Limb (tissue), 2 donors: Measurements from ENCODE around the gene SLC9B1.
"Not testable (repeated sequence)": the region's sequence is repeated elsewhere in the genome, so short reads cannot be mapped to it uniquely, and the experiment has no call there.

Experiments used
- DNase-seq, 2 donors: peaks; one replicate each; pipeline ENCODE4 v3.0.0-alpha.2; 2016; ENCODE audit errors: extremely low spot score in 2 of 2

The SLC9B1 gene

GRCh38 chr4:103012060-103012459, 7.4 kb downstream of the SLC9B1 start:
- peak in 1 of 2 donors; percentile 13 for DNase-seq

GRCh38 chr4:103011378-103012025, 8.0 kb downstream of the SLC9B1 start:
- DNase-seq: peak in 1 of 2 donors; percentile 29

- DNase-seq: no peak
These were observed 8.7 kb downstream of the SLC9B1 start for GRCh38 chr4:103010804-103011203.

- peak in 1 of 2 donors; percentile 72 for DNase-seq
These were observed 10.4 kb downstream of the SLC9B1 start for GRCh38 chr4:103008875-103009729.

GRCh38 chr4:103002551-103002950, 17.0 kb downstream of the SLC9B1 start:
- peak in 1 of 2 donors; percentile 8 for DNase-seq

- DNase-seq: no peak
These were observed 24.7 kb downstream of the SLC9B1 start for GRCh38 chr4:102994803-102995202.

GRCh38 chr4:102993985-102994384, 25.5 kb downstream of the SLC9B1 start:
- DNase-seq: not testable (repeated sequence)

- no peak for DNase-seq
These were observed 31.0 kb downstream of the SLC9B1 start for GRCh38 chr4:102988429-102989020.

GRCh38 chr4:102981005-102981404, 38.5 kb downstream of the SLC9B1 start:
- no peak for DNase-seq

GRCh38 chr4:102961813-102962212, 57.7 kb downstream of the SLC9B1 start:
- not testable (repeated sequence) for DNase-seq

- DNase-seq: no peak
These were observed 60.0 kb downstream of the SLC9B1 start for GRCh38 chr4:102959496-102959895.

GRCh38 chr4:102945066-102945465, 74.4 kb downstream of the SLC9B1 start:
- DNase-seq: peak in 1 of 2 donors; percentile 10

- DNase-seq: not testable (repeated sequence)
These were observed 81.4 kb downstream of the SLC9B1 start for GRCh38 chr4:102938063-102938462.

- DNase-seq: no peak
These were observed 83.8 kb downstream of the SLC9B1 start for GRCh38 chr4:102935716-102936115.

- not testable (repeated sequence) for DNase-seq
These were observed 99.8 kb downstream of the SLC9B1 start for GRCh38 chr4:102919697-102920096.

- DNase-seq: no peak
These were observed 100.6 kb downstream of the SLC9B1 start for GRCh38 chr4:102918859-102919258.

- no peak for DNase-seq
These were observed 117.7 kb downstream of the SLC9B1 start for GRCh38 chr4:102901804-102902203.

- not testable (repeated sequence) for DNase-seq
These were observed 121.9 kb downstream of the SLC9B1 start for GRCh38 chr4:102897610-102898009.

GRCh38 chr4:102896547-102896946, 123.0 kb downstream of the SLC9B1 start:
- DNase-seq: not testable (repeated sequence)

GRCh38 chr4:102889866-102890265, 129.6 kb downstream of the SLC9B1 start:
- DNase-seq: not testable (repeated sequence)

- not testable (repeated sequence) for DNase-seq
These were observed 130.9 kb downstream of the SLC9B1 start for GRCh38 chr4:102888570-102888969.

- DNase-seq: no peak
These were observed 136.2 kb downstream of the SLC9B1 start for GRCh38 chr4:102883278-102883677.
